RWPE1 (cell line): ENCODE results near the gene RER1.

ENCODE experiments used
- CTCF ChIA-PET: fragments of 350-600 bp; sonication (Branson Sonifier 250); formaldehyde crosslinking; extraction: SDS; loops from one replicate; lab custom pipeline; 2021; lab: Yijun Ruan, JAX
- POLR2A ChIA-PET: fragments of 400-600 bp; formaldehyde crosslinking; extraction: SDS; loops from one replicate; lab custom pipeline; 2020; ENCODE audit warnings: antibody characterized with exemption; ENCODE audit not compliant: low non-redundant PET; lab: Yijun Ruan, JAX
- DNase-seq: peaks from one replicate; pipeline ENCODE4 v3.0.0; 2012; ENCODE audit warnings: low spot score
- H3K27ac ChIP-seq: fragments of 450-650 bp; 2 replicates; pipeline ENCODE4 v1.5.1; 2017
- TF ChIP-seq, protein P1 (sequence below): fragments of 450-650 bp; conservative IDR thresholded peaks from 2 replicates; pipeline ENCODE4 v1.5.1; 2017; ENCODE audit warnings: low read depth, mild to moderate bottlenecking

The RER1 gene, protein sequence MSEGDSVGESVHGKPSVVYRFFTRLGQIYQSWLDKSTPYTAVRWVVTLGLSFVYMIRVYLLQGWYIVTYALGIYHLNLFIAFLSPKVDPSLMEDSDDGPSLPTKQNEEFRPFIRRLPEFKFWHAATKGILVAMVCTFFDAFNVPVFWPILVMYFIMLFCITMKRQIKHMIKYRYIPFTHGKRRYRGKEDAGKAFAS

DNA sequence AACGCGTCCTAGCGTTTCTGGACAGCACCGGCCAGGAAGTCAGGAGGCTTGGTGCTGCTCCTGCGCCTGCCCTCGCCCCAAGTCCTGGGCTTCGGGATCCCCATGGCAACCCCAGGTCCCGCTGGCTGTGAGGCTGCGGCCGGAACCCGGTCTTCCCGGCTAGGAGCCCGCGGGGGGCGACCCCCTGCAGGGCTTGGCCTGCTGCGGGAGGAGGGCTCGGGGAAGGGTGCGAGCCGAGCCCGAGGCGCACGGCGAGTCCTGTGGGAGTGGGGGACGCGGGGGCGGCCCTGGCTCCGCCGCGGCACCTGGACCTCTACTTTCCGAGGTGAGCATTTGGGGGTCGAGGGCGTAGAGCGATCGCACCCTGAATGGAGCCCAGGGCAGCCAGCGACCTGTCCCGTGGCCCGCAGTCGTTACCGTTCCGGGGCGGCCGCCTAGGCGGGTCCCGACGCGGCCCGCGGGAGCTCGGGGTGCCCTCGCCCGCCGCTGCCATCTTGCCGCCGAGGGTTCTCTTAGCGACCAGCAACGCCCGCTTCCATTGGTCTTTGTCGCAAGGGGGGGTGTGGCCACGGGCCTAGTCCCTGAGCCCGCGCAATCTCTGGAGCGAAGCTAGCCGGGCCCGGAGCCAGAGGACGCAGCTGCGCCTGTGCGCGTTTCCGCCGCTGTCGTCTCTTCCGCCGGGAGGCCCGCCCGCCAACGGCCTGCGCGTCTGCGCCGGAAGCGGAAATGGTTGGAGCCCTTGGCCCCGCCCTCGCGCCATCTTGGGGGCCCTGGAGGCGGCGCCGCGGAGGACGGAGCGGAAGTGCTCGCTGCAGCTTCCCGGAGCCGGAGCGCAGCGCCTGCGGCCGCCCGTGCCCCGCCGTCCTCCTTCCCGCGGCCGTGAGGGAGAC lies at the start of gene RER1, which contains the start of gene MORN1:
RER1 (plus strand) TSS at position 801 of the 890 bp plus-strand sequence. CDS start 3,950 bp downstream, outside the sequence.
MORN1 (minus strand) TSS at position 514 of the 890 bp plus-strand sequence; CDS start at position 493, 21 bp downstream.
- POLR2A ChIA-PET = interaction anchor here (1.0 kb wide), 1 partner anchor 201 kb away, joined by 3 read pairs; no protein-coding TSS in a partner anchor
- DNase-seq = peak; percentile 95
- TF ChIP-seq, protein P1, sequence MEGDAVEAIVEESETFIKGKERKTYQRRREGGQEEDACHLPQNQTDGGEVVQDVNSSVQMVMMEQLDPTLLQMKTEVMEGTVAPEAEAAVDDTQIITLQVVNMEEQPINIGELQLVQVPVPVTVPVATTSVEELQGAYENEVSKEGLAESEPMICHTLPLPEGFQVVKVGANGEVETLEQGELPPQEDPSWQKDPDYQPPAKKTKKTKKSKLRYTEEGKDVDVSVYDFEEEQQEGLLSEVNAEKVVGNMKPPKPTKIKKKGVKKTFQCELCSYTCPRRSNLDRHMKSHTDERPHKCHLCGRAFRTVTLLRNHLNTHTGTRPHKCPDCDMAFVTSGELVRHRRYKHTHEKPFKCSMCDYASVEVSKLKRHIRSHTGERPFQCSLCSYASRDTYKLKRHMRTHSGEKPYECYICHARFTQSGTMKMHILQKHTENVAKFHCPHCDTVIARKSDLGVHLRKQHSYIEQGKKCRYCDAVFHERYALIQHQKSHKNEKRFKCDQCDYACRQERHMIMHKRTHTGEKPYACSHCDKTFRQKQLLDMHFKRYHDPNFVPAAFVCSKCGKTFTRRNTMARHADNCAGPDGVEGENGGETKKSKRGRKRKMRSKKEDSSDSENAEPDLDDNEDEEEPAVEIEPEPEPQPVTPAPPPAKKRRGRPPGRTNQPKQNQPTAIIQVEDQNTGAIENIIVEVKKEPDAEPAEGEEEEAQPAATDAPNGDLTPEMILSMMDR = no peak
- CTCF ChIA-PET = interaction anchor here (1.0 to 1.5 kb wide), 3 partner anchors 9 to 196 kb away, joined by 4 to 6 read pairs (median 4); partner anchors contain the start of gene FAAP20
- H3K27ac ChIP-seq = peak within 1 kb of the TSS; percentile 83

DNA sequence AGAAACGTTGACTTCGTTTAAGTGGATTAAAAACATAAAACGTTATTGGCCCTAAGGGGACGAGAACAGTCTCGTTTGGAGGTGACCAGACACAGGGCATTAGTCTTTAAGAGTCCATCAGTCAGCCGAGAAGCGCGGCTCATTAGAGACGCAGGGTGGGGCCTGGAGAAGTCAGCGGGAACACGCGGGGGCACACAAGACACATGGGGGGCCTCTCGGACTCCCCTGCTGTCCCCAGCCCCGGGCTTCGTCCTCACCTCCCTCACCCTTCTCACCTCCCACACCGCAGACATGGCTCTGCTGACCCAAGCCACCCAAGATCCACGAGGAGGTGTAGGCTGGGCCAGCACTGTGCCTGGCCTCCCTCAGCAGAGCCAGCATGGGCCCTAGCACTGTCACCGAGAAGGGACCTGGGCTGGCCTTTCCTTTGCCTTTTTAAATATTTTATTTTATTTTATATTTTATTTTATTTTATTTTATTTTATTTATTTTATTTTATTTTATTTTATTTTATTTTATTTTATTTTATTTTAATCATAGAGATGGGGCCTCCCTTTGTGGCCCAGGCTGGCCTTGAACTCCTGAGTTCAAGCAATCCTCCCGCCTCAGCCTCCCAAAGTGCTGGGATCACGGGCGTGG lies 49.1 kb upstream of the RER1 start:
- ChIA-PET CTCF (no interaction called here), POLR2A (no interaction called here)
- TF ChIP-seq, protein P1 = no peak
- H3K27ac ChIP-seq = peak overlapping the region; percentile 63
- DNase-seq = no peak

DNA sequence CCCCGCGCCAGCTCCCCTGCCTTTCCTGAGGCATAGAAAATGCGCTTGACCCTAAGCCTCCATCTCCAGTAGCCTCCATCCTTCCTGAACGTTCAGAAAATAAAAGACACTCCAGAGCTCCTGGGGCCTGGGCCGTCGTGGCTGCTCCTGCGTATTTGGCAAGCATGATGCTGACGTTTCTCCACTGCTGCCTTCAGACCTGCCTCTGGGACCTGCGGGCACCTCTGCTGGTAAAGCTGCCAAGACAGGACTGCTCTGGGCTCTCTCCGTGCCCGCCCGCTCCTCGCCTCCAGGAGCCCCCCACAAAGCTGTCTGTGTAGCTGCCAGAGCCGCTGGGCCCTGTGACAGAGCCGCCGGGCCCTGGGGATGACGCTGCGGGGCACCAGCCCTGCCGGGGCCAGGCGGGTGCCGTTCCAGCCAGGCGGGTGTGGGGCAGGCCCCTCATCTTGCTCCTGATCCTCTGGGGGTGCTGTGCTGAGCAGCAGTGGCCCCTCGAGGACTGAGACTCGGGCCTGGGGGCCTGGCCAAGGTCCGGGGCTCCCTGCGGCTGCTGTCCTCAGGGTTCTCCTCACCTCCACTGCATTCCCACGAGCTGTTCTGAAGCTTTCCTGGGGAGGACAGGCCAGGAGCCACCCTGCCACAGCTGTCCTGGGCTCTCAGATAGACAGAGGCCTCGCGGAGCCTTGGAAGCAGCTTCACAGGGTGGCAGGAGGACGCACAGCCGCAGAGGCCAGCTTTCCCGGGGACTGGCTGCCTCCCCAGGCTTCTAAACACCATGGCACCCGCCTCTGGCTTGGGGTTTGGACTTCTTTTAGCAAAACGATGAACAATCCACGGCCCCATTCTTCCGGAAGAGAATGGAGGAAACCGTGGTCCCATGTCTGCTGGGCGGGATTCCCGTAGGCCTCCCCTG lies 48.4 kb upstream of the RER1 start:
- DNase-seq = no peak
- CTCF ChIA-PET = no interaction called here
- H3K27ac ChIP-seq = peak overlapping the region; percentile 63
- POLR2A ChIA-PET = interaction anchor here (0.7 kb wide), 1 partner anchor 45 kb away, joined by 4 read pairs; no protein-coding TSS in a partner anchor
- TF ChIP-seq, protein P1 = no peak

DNA sequence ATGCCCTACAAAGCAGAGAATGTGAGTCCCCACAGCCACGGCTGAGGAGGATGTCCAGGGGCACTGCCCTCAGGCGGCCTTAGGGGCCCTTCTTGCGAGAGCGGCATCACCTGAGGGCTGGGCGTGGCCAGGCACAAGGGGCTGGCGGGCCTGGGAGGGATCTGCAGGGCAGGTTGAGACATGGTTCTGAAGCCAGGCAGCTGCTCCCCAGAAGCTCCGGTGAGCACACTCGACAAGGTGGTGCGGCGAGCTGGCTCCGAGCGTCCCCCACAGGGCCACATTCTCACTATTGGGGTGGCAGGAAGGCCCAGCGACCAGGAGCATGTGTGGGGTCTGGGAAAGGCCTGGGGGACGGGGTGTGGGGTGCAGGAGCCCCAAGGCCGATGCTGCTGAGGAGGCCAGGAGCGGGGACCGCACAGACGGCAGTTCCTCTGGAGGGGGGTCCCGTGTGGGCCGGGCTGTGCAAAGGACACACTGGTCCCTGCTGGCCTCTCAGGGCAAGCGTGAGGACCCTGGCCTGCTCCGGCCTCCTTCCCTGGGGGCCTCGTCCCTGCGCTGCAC lies 47.4 kb upstream of the RER1 start:
- ChIA-PET POLR2A (interaction anchor here (0.7 kb wide), 1 partner anchor 44 kb away, joined by 4 read pairs; no protein-coding TSS in a partner anchor), CTCF (no interaction called here)
- H3K27ac ChIP-seq = peak overlapping the region; percentile 63
- TF ChIP-seq, protein P1 = no peak
- peak; percentile 34 for DNase-seq

DNA sequence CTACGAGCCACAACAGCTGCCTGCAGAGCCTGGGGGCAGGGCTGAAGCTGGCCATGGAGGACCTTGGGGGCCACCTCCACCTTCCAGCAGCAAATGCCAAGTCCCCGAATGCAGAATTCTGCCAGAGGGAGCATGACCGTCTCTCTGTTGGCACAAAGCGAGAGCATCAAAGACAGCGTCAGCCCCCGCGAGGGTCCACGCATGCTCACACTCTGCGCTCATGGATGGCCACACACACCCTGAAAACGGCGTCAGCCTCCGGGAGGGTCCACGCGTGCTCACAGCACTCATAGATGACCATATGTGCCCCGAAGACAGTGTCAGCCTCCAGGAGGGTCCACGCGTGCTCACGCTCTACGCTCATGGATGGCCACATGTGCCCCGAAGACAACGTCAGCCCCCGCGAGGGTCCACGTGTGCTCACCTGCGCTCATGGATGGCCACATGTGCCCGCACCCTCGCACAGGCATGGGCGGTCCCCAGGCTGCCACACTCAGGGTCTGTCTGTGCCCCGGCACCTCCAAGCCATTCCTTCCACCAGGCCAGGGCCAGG lies 46.8 kb upstream of the RER1 start:
- no peak for DNase-seq
- peak overlapping the region; percentile 63 for H3K27ac ChIP-seq
- POLR2A ChIA-PET = no interaction called here
- TF ChIP-seq, protein P1 = no peak
- CTCF ChIA-PET = no interaction called here
